CD4-positive, alpha-beta T cell treated with Interleukin-10 for 1 hour (primary cell): ENCODE measurements around the gene RFC1.
"Not testable (repeated sequence)": the region's sequence is repeated elsewhere in the genome, so short reads cannot be mapped to it uniquely, and the experiment has no call there.

ENCODE experiments used
- DNase-seq: peaks from one replicate; pipeline ENCODE4 v3.0.0-alpha.2; 2020

RFC1 gene

GRCh38 chr4:39304651-39305050 is 61.5 kb downstream of the RFC1 start:
- no peak for DNase-seq

- no peak for DNase-seq
These were observed 62.3 kb downstream of the RFC1 start for GRCh38 chr4:39303871-39304270.

GRCh38 chr4:39302901-39303300 is 63.3 kb downstream of the RFC1 start:
- no peak for DNase-seq

GRCh38 chr4:39295784-39296183 is 70.4 kb downstream of the RFC1 start:
- DNase-seq = no peak

GRCh38 chr4:39292433-39292832 is 73.7 kb downstream of the RFC1 start:
- DNase-seq = not testable (repeated sequence)

GRCh38 chr4:39291686-39292085 is 74.5 kb downstream of the RFC1 start:
- no peak for DNase-seq

GRCh38 chr4:39287223-39287622 is 78.9 kb downstream of the RFC1 start:
- no peak for DNase-seq

GRCh38 chr4:39286263-39286662 is 79.9 kb downstream of the RFC1 start:
- DNase-seq = no peak

GRCh38 chr4:39285853-39286252 is 80.3 kb downstream of the RFC1 start:
- DNase-seq = no peak

- DNase-seq = no peak
These were observed 80.9 kb downstream of the RFC1 start for GRCh38 chr4:39285111-39285795.

- no peak for DNase-seq
These were observed 85.4 kb downstream of the RFC1 start for GRCh38 chr4:39280770-39281169.

GRCh38 chr4:39279416-39279815 is 86.7 kb downstream of the RFC1 start:
- DNase-seq = no peak

- DNase-seq = no peak
These were observed 87.7 kb downstream of the RFC1 start for GRCh38 chr4:39278476-39278875.

GRCh38 chr4:39277661-39278060 is 88.5 kb downstream of the RFC1 start:
- not testable (repeated sequence) for DNase-seq

- DNase-seq = no peak
These were observed 91.7 kb downstream of the RFC1 start for GRCh38 chr4:39274503-39274902.

GRCh38 chr4:39263895-39264294 is 102.3 kb downstream of the RFC1 start:
- DNase-seq = no peak

- no peak for DNase-seq
These were observed 106.4 kb downstream of the RFC1 start for GRCh38 chr4:39259571-39260330.

GRCh38 chr4:39256436-39256835 is 109.7 kb downstream of the RFC1 start:
- DNase-seq = no peak

GRCh38 chr4:39255871-39256270 is 110.3 kb downstream of the RFC1 start:
- DNase-seq = no peak

- no peak for DNase-seq
These were observed 110.9 kb downstream of the RFC1 start for GRCh38 chr4:39255266-39255665.

GRCh38 chr4:39243462-39243861 is 122.7 kb downstream of the RFC1 start:
- DNase-seq = no peak
